H1 (cell line): Measurements from ENCODE around the gene ARHGEF16. TPM values are rescaled to one million over a fixed set of nuclear protein-coding genes. Genes with fewer than 3 reads are reported as not detected.

Experiments
- CTCF ChIA-PET: fragments of 300-600 bp; sonication (Branson Sonifier 250); formaldehyde crosslinking; loops from one replicate; lab custom pipeline; 2021; ENCODE audit not compliant: partially characterized antibody; lab: Charles Lee
- POLR2A ChIA-PET: fragments of 300-600 bp; sonication (Branson Sonifier 250); formaldehyde crosslinking; loops from one replicate; lab custom pipeline; 2021; ENCODE audit warnings: inconsistent platforms; ENCODE audit not compliant: partially characterized antibody; lab: Charles Lee
- DNase-seq, 2 experiments: peaks; one replicate each; pipeline versions ENCODE4 v3.0.0 to v3.0.0-alpha.2; 2010 to 2022; ENCODE audit warnings: low spot score in 2 of 2, low read depth in 1 of 2, mixed read lengths in 1 of 2
- FAIRE-seq: peaks from 2 replicates; lab custom pipeline; 2011; peaks lifted over from hg19 to GRCh38; lab: Jason Lieb, UNC
- H2AFZ ChIP-seq: 2 replicates; pipeline ENCODE4 v1.8.1; 2012; ENCODE audit warnings: low read length, inconsistent platforms
- H2AK5ac ChIP-seq: 2 replicates; pipeline ENCODE4 v1.6.1; 2013; ENCODE audit warnings: low read depth, low read length
- H2BK120ac ChIP-seq: replicated peaks from 2 replicates; pipeline ENCODE3; 2013; ENCODE audit warnings: low read depth, low read length, inconsistent platforms
- H2BK12ac ChIP-seq: 2 replicates; pipeline ENCODE4 v1.6.1; 2013; ENCODE audit warnings: low read depth, low read length
- H2BK15ac ChIP-seq: 2 replicates; pipeline ENCODE4 v1.6.1; 2013; ENCODE audit warnings: low read length
- H2BK20ac ChIP-seq: 2 replicates; pipeline ENCODE4 v1.6.1; 2013; ENCODE audit warnings: low read length
- H2BK5ac ChIP-seq: 2 replicates; pipeline ENCODE4 v1.6.1; 2013; ENCODE audit warnings: low read depth, low read length
- H3K14ac ChIP-seq: 2 replicates; pipeline ENCODE4 v1.6.1; 2013; ENCODE audit warnings: inconsistent platforms; ENCODE audit not compliant: insufficient read length
- H3K18ac ChIP-seq: 2 replicates; pipeline ENCODE4 v1.6.1; 2013; ENCODE audit warnings: low read length; ENCODE audit errors: extremely low read depth
- H3K23ac ChIP-seq: 2 replicates; pipeline ENCODE4 v1.6.1; 2013; ENCODE audit warnings: inconsistent platforms; ENCODE audit not compliant: insufficient read length
- H3K23me2 ChIP-seq: 2 replicates; pipeline ENCODE4 v1.6.1; 2013; ENCODE audit warnings: low read depth, low read length
- H3K27ac ChIP-seq: 2 replicates; pipeline ENCODE4 v1.6.1; 2011; ENCODE audit warnings: low read depth, low read length, inconsistent platforms
- H3K27me3 ChIP-seq, 4 experiments: replicated peaks in 1 of 4; 1 replicate in 1 of 4; 2 replicates in 3 of 4; pipeline versions ENCODE4 v1.6.1 to v1.8.1; 2011 to 2013; ENCODE audit warnings: low read length in 3 of 4, mild to moderate bottlenecking in 3 of 4, inconsistent platforms in 2 of 4, mixed read lengths in 2 of 4, moderate library complexity in 1 of 4; ENCODE audit not compliant: control insufficient read depth in 3 of 4, insufficient read depth in 3 of 4; ENCODE audit errors: extremely low read depth in 1 of 4
- H3K36me3 ChIP-seq, 4 experiments: 2 replicates each; pipeline versions ENCODE4 v1.6.1 to v1.8.1; 2011 to 2013; ENCODE audit warnings: mild to moderate bottlenecking in 4 of 4, low read length in 3 of 4, moderate library complexity in 2 of 4, control low read depth in 1 of 4, inconsistent platforms in 1 of 4; ENCODE audit not compliant: insufficient read depth in 4 of 4, control insufficient read depth in 2 of 4
- H3K4ac ChIP-seq: replicated peaks from 2 replicates; pipeline ENCODE3; 2013; ENCODE audit warnings: low read length, low read depth, mixed read lengths, inconsistent platforms; ENCODE audit not compliant: insufficient read length
- H3K4me1 ChIP-seq, 4 experiments: replicated peaks in 1 of 4; 1 replicate in 1 of 4; 2 replicates in 3 of 4; pipeline versions ENCODE4 v1.6.1 to v1.8.1; 2011 to 2013; ENCODE audit warnings: low read length in 3 of 4, inconsistent platforms in 2 of 4, mixed read lengths in 1 of 4; ENCODE audit not compliant: insufficient read depth in 4 of 4, control insufficient read depth in 3 of 4
- H3K4me2 ChIP-seq, 2 experiments: 2 replicates each; pipeline versions ENCODE4 v1.6.1 to v1.8.1; 2011 to 2013; ENCODE audit warnings: low read depth in 2 of 2, low read length in 2 of 2, control low read depth in 1 of 2, inconsistent platforms in 1 of 2, mild to moderate bottlenecking in 1 of 2; ENCODE audit not compliant: insufficient read depth in 1 of 2
- H3K4me3 ChIP-seq, 4 experiments: fragments of 200-600, 300-600 bp in 1 of 4; sonication (generic), shearing (Covaris generic), sonication (Bioruptor Twin) in 1 of 4; 2 replicates each; pipeline versions ENCODE4 v1.5.1 to v1.8.1; 2011 to 2016; ENCODE audit warnings: low read length in 4 of 4, low read depth in 3 of 4, control low read depth in 2 of 4, inconsistent platforms in 2 of 4, mild to moderate bottlenecking in 2 of 4, mixed read lengths in 1 of 4, moderate library complexity in 1 of 4; ENCODE audit not compliant: insufficient read depth in 2 of 4; ENCODE audit errors: extremely low read depth in 1 of 4
- H3K56ac ChIP-seq: replicated peaks from 2 replicates; pipeline ENCODE3; 2013; ENCODE audit warnings: low read depth, mild to moderate bottlenecking, mixed read lengths, low read length, inconsistent platforms; ENCODE audit not compliant: insufficient read length
- H3K79me1 ChIP-seq: 2 replicates; pipeline ENCODE4 v1.6.1; 2013; ENCODE audit warnings: low read depth, low read length, control low read depth
- H3K79me2 ChIP-seq, 2 experiments: 2 replicates each; pipeline versions ENCODE4 v1.6.1 to v1.8.1; 2012 to 2013; ENCODE audit warnings: low read length in 2 of 2, mild to moderate bottlenecking in 2 of 2, inconsistent platforms in 1 of 2; ENCODE audit not compliant: insufficient read depth in 2 of 2, control insufficient read depth in 1 of 2
- H3K9ac ChIP-seq, 4 experiments: replicated peaks in 1 of 4; 1 replicate in 1 of 4; 2 replicates in 3 of 4; pipeline versions ENCODE4 v1.6.1 to v1.8.1; 2011 to 2013; ENCODE audit warnings: low read depth in 3 of 4, low read length in 3 of 4, control low read depth in 2 of 4, mild to moderate bottlenecking in 2 of 4, moderate library complexity in 2 of 4, inconsistent platforms in 1 of 4; ENCODE audit errors: extremely low read depth in 1 of 4
- H3K9me3 ChIP-seq, 2 experiments: 2 replicates each; pipeline versions ENCODE4 v1.6.1 to v1.8.1; 2012 to 2013; ENCODE audit warnings: mild to moderate bottlenecking in 2 of 2, moderate library complexity in 2 of 2, control low read depth in 1 of 2, inconsistent platforms in 1 of 2, low read depth in 1 of 2, low read length in 1 of 2, mixed read lengths in 1 of 2; ENCODE audit not compliant: insufficient read depth in 2 of 2
- H4K20me1 ChIP-seq, 2 experiments: replicated peaks in 1 of 2; 2 replicates each; pipeline versions ENCODE3 to v1.8.1; 2011 to 2013; ENCODE audit warnings: inconsistent platforms in 2 of 2, low read length in 2 of 2, mild to moderate bottlenecking in 1 of 2; ENCODE audit not compliant: insufficient read depth in 2 of 2, control insufficient read depth in 1 of 2
- H4K5ac ChIP-seq: 2 replicates; pipeline ENCODE4 v1.6.1; 2013; ENCODE audit warnings: low read length, low read depth, mixed read lengths, inconsistent platforms; ENCODE audit not compliant: insufficient read length
- H4K8ac ChIP-seq: 2 replicates; pipeline ENCODE4 v1.8.0; 2013; ENCODE audit warnings: mild to moderate bottlenecking, moderate library complexity, low read length, inconsistent platforms; ENCODE audit not compliant: insufficient read depth; ENCODE audit errors: extremely low read depth
- H4K91ac ChIP-seq: replicated peaks from 2 replicates; pipeline ENCODE3; 2013; ENCODE audit warnings: low read length, mixed read lengths, inconsistent platforms; ENCODE audit not compliant: insufficient read length
- JUN ChIP-seq: IDR thresholded peaks from 2 replicates; pipeline ENCODE4 v1.6.1; 2011; ENCODE audit warnings: low read depth, mild to moderate bottlenecking, improper control_type of control experiment, low read length
- USF2 ChIP-seq: IDR thresholded peaks from 2 replicates; pipeline ENCODE4 v1.6.1; 2011; ENCODE audit warnings: low read length, improper control_type of control experiment
- WGBS, 2 experiments: shearing (Covaris generic) in 1 of 2; methylation state at CpG; one replicate each; pipeline versions ENCODE4 v1.1.6 to v1.1.7; 2013 to 2015; ENCODE audit warnings: low lambda C conversion rate in 2 of 2, mixed read lengths in 2 of 2, inconsistent platforms in 1 of 2, low coverage in 1 of 2, missing lambda C conversion rate in 1 of 2; ENCODE audit not compliant: insufficient replicate concordance in 2 of 2, insufficient coverage in 1 of 2, insufficient read length in 1 of 2; ENCODE audit errors: extremely low coverage in 1 of 2, missing lambda C conversion rate in 1 of 2; 5-methylcytosine and 5-hydroxymethylcytosine counted together
- polyA plus RNA-seq, 7 experiments: library from polyadenylated mRNA; depleted of rRNA in 3 of 7; stranded (reverse) in 5 of 7; unstranded in 2 of 7; fragments of >200 nt in 5 of 7; fragments of 200-250 nt in 2 of 7; gene quantifications; 1 replicate in 5 of 7; 2 replicates in 1 of 7; 4 replicates in 1 of 7; pipeline versions ENCODE4 v1.2.1 to v1.2.3, GENCODE V29; 2011 to 2013; ENCODE audit warnings: missing spikeins in 2 of 7, mixed read lengths in 2 of 7
- total RNA-seq: library from RNA; stranded (reverse); fragmentation: NEBNext Ultra II Directional; extraction: Animal tissue kit (Norgen Biotek cat#: 25700); gene quantifications from 2 replicates; pipeline ENCODE4 v1.2.1, GENCODE V29; 2021

The ARHGEF16 gene
- total and polyA plus RNA-seq, 2 of the 8 experiments (the other 6 are each of a cell fraction or from before 2014, with no cell fraction given), result 18.3 to 20.7 TPM

- Histone ChIP-seq H3K56ac (no peak overlapping the region), H3K4ac (no peak overlapping the region), H3K36me3 (no peaks in the 10 kb centered on the region), H3K27ac (no peak overlapping the region), H3K27me3 (no peaks in the 10 kb centered on the region), H3K4me2 (no peak overlapping the region), H3K4me1 (peaks cover 0 to 7% (median 1%) of the 10 kb centered on the region in 4 experiments; a peak in 3 of 7 replicates), H2BK15ac (peak overlapping the region; percentile 81; the same call in 1 of the 2 replicates), H4K8ac (no peak overlapping the region), H4K91ac (no peak overlapping the region), H3K9me3 (no peaks in the 10 kb centered on the region; a peak in 1 of 4 replicates), H2BK120ac (no peak overlapping the region), H4K5ac (no peak overlapping the region), H3K4me3 (no peak overlapping the region), H3K18ac (no peak overlapping the region), H2AK5ac (no peak overlapping the region), H2BK12ac (no peak overlapping the region), H3K79me1 (no peaks in the 10 kb centered on the region), H3K79me2 (no peaks in the 10 kb centered on the region), H2BK5ac (no peak overlapping the region), H2AFZ (no peak overlapping the region), H3K23ac (no peak overlapping the region), H3K9ac (no peak overlapping the region), H3K23me2 (no peaks in the 10 kb centered on the region), H3K14ac (no peak overlapping the region), H2BK20ac (no peak overlapping the region), H4K20me1 (peaks cover 0 to 11% of the 10 kb centered on the region in 2 experiments)
- FAIRE-seq (no peak), DNase-seq (no peak)
- ChIA-PET CTCF (interaction anchor here (1.0 to 4.7 kb wide), 7 partner anchors 12 to 358 kb away, joined by 3 to 50 read pairs (median 3); no protein-coding TSS in a partner anchor), POLR2A (interaction anchor here (0.7 to 1.2 kb wide), 2 partner anchors 9 to 53 kb away, joined by 3 to 5 read pairs; no protein-coding TSS in a partner anchor)
- 89% methylated on average over 14 of the region's 19 CpGs; no CpG with 5 or more reads in 1 of the 2 experiments for WGBS, 2 experiments
- no peak for TF ChIP-seq JUN
- no peak for TF ChIP-seq USF2
Observed at GRCh38 chr1:3430406-3430805, 24.1 kb upstream of the ARHGEF16 start.
